ENCODE results near the gene MACC1. TPM values are rescaled to one million over a fixed set of nuclear protein-coding genes. Genes with fewer than 3 reads are reported as not detected.

The MACC1 gene
- total and polyA plus RNA-seq, 2 experiments from 2014 or later: 3.4 to 13.4 TPM

DNA sequence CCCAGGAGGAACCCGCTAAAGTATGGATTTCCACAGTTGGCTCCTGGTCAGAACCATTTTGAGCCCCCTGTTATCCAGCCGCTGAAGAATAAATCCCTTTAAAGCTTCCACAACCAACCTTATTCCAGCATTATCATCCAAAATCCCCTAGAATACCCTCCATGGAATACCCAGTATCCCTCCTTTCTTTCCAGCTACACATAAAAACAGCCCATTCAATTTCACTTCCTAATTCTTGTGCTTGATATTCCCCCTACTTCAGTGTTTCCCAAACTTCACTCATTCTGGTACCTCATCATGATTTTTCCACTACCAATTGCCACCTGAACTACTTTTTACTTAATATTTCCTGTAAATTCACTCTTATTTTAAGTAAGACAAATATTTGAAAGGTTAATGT lies 3.1 kb downstream of the MACC1 start:
- H3K79me2 ChIP-seq (replicated peaks; ENCODE audit: insufficient read depth): no peaks in the 10 kb centered on the region

More for the DNA sequence above, 3.1 kb downstream of the MACC1 start:
- Histone ChIP-seq H3K4me1 (ENCODE audit: insufficient read depth) (peaks cover 13% of the 10 kb centered on the region; the same call in 1 of the 2 replicates), H4K20me1 (replicated peaks; ENCODE audit: insufficient read depth) (no peaks in the 10 kb centered on the region), H3K36me3 (ENCODE audit: insufficient read depth) (peaks cover 4% of the 10 kb centered on the region; the same call in 1 of the 2 replicates), H3K27ac (ENCODE audit: low read depth) (no peak overlapping the region), H3K4me2 (no peak overlapping the region), H3K27me3 (ENCODE audit: insufficient read depth) (no peaks in the 10 kb centered on the region), H2AFZ (no peak overlapping the region), H3K4me3 (no peak overlapping the region), H3K9me2 (ENCODE audit: insufficient read depth) (no peaks in the 10 kb centered on the region), H3F3A (replicated peaks; ENCODE audit: low read depth) (no peaks in the 10 kb centered on the region)
- Mint-ChIP-seq H3K4me3 (no peak overlapping the region), H3K27ac (no peak overlapping the region), H3K36me3 (ENCODE audit: low read depth) (peaks cover 35% of the 10 kb centered on the region), H3K27me3 (ENCODE audit: insufficient read depth, low read depth, poor library complexity) (no peaks in the 10 kb centered on the region), H3K4me1 (peaks cover 19% of the 10 kb centered on the region), H3K9me3 (peaks cover 22% of the 10 kb centered on the region)
- DNase-seq (ENCODE audit: low spot score) (no peak), ATAC-seq (no peak)
- TF ChIP-seq, protein P1, sequence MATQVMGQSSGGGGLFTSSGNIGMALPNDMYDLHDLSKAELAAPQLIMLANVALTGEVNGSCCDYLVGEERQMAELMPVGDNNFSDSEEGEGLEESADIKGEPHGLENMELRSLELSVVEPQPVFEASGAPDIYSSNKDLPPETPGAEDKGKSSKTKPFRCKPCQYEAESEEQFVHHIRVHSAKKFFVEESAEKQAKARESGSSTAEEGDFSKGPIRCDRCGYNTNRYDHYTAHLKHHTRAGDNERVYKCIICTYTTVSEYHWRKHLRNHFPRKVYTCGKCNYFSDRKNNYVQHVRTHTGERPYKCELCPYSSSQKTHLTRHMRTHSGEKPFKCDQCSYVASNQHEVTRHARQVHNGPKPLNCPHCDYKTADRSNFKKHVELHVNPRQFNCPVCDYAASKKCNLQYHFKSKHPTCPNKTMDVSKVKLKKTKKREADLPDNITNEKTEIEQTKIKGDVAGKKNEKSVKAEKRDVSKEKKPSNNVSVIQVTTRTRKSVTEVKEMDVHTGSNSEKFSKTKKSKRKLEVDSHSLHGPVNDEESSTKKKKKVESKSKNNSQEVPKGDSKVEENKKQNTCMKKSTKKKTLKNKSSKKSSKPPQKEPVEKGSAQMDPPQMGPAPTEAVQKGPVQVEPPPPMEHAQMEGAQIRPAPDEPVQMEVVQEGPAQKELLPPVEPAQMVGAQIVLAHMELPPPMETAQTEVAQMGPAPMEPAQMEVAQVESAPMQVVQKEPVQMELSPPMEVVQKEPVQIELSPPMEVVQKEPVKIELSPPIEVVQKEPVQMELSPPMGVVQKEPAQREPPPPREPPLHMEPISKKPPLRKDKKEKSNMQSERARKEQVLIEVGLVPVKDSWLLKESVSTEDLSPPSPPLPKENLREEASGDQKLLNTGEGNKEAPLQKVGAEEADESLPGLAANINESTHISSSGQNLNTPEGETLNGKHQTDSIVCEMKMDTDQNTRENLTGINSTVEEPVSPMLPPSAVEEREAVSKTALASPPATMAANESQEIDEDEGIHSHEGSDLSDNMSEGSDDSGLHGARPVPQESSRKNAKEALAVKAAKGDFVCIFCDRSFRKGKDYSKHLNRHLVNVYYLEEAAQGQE (IDR thresholded peaks at IDR 0.05; ENCODE audit: unreplicated experiment): no peak
- TF ChIP-seq ZNF462 (CRISPR knock-in tag; IDR thresholded peaks at IDR 0.05) (no peak), CTCF (conservative IDR thresholded peaks at IDR 0.05; ENCODE audit: low read depth in 2 of 2) (no peak), POLR2AphosphoS5 (IDR thresholded peaks at IDR 0.05; ENCODE audit: low read depth) (no peak), EZH2phosphoT487 (IDR thresholded peaks at IDR 0.05; ENCODE audit: unreplicated experiment) (no peak), ZNF331 (CRISPR knock-in tag; IDR thresholded peaks at IDR 0.05; ENCODE audit: low read depth) (no peak)

All from GM23338 (cell line).